ENCODE results near the gene CST7.
A peak's percentile ranks its signal among the peaks of the same experiment; 100 is the strongest.
"Not testable (repeated sequence)": the region's sequence is repeated elsewhere in the genome, so short reads cannot be mapped to it uniquely, and the experiment has no call there.

CST7 gene

DNA sequence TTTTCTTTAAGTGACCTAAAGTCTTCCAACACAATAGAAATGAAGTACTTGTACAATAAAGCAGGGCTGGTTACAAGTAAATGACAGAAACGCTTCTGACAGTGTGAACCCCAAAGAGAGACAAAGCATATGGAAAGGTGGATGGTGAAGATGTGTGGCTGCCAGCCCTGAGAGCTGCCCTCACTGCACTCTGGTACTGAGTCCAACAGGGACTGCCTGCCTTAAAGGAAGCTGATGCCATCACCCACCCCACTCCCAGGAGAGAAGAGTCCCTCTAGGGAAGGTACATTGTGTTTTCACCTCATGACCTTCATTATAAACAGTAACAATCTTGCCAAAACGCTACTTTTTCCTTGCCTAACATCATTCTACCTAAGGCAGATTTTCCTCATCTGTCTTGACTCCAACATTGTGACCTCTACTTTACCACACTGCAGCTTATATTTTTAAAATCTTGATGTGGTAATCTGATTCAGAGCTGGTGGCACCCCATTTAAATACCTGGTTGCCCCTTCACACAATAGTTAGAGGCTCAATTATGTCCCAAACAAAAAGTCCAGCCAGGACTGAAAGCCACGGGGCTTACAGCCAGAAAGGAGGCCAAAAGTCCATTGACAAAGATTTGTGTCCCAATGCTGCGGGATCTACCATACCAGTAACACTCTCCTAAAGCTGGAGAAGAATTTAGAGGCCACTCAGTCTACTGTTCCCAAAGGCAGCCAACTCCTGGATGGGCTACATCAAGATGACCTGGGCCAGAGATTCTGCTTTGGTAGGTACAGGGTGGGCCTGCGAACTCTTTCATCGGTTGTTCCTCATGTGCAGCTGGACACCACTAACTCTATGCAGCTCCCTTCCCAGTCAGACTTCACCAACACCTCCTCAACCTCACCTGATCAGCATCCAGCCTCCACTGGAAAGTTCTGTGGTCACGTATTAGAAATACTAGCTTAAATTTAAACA is 39.1 kb downstream of the CST7 start:
- DNase-seq, result no peak

DNA sequence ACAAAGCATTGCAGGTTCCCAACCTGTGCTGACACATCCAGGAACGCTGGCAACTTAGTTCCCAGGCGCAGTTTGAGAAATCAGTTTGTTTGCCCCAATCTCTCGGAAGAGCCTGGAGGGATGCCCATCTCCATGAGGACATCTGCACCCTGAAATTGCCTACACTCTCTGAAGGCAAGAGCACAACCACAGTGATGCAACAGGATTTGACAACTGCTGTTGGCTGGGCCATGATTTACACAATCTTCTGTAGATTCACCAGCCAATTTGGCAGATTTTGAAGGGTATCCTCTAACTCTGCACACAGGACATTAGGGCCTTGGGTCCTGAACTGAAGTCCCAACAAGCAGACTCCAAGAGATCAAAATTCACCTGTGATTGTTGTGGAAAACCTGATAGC is 40.1 kb downstream of the CST7 start:
- DNase-seq, result no peak

DNA sequence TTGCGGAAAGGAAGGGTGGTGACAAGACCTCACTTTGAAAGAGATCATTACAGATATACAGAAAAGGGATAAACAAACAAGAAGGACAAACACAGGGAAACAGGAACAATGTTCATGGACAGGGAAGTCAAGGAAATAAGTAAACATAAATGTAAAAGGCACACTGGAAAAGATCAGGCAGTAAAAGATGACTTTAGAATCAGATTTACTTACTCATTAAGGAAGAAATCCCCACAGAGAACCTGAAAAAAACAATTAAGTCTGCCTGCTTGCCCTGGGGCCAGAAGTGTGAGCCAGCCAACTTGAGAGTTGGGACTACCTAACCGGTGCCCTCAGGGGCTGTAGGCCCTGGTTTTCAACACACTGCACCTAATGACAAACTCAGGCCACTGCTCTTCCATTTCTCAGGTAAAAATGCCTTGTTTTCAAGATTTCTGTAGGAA is 41.8 kb downstream of the CST7 start:
- DNase-seq, result no peak

DNA sequence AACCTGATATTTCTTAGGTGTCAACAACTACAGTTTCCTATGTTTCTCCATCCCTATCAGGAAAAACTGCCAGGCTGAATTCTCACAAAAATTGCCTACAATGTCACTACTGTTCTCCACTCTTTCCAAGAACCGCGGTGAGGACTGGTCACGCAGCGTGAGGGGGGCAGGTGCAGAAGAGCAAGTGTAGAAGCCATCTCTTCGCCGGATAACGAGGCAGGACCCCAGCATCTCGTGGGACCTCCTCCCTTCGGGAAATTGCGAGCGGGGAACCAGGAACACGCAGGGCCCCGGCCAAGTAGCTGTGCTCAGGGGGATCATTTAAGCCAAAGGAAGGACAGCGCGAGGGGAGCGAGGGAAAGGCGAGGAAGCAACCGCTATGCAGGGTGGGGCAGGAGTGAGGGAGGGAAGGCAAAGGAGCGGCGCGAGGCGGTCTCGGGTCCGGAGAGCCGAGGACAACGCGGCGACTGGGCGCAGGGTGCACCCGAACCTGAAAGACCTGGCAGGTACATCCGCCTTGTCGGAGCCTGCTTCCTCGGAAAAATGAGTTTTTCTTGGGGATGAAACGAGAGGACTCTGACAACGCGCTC is 42.9 kb downstream of the CST7 start:
- peak in 1 of 2 experiments; percentile 24 for DNase-seq

DNA sequence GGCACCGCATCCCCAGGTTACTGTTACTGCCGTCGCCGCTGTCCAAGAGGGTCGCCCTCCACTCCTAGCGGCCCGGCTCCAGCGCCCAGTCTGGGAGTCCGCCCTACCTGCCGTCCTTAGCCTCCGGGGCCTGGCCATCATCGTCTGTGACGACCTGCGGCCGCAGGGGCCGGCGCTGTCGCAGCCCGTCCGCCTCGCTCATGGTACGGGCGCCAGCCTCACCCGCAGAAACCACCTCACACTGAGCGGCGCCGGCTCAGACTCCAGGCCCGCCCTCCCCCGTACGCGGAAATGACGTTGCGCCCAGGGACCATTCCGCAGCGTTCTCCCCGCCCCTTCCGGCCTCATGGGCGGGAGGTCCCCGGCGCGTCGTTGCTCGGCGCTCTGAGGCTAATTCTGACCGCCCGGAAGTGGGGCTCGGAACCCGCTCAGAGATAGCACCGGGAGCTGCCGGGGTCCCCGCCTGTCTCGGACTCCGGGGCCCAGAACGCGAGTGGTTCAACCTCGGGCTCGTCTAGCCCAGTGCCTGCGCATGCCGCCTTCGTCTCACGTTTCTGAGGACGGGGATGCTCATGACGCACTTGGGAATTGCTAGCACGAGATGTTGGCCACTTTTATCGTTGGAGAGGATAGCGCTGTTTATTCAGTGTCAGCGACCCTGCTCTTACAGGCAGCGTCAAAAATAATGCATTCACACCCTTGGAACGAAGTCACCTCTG is 43.6 kb downstream of the CST7 start, which contains the start of gene APMAP:
APMAP (minus strand) TSS at position 265 of the 719 bp plus-strand sequence; CDS start at position 202, 63 bp downstream.
- peak; percentile 94 for DNase-seq

DNA sequence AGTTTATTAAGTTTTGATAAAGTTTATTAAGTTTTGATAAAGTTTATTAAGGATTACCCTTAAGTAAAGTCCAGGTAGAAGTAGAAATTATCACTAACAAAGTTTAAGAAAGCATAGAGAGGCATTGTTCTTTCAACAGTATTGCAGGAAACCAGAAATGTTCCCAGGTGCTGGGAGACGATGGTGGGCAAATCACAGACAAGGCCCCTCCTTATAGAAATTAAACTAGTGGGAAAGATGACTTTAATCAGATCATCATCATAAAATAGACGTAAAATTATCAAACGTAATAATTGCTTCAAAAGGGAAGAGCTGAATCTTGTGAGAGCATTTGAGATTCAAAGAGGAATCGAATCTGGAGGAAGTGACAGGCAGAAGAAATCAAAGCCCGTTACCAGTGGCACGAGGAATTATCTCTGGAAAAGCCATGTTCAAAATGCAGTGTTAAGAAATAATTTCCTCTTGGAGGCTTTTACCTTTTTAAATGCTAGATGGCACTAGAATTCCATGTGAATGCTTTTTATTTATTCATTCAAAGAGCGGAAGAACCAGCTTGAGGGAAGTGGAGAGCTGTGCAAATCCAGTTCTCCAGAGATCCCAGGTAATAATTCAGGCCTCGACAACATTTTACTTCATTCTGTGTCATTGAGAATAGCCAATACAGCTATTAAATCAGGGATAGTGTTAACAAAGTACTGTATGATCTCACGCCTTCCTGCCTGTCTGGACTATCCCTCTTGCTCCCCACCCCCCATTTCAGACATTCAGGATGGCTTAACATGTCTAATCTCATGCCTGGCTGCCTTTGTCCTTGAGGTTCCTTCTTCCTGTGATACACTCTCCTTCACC is 44.5 kb downstream of the CST7 start:
- DNase-seq, result peak; percentile 2 to 41

DNA sequence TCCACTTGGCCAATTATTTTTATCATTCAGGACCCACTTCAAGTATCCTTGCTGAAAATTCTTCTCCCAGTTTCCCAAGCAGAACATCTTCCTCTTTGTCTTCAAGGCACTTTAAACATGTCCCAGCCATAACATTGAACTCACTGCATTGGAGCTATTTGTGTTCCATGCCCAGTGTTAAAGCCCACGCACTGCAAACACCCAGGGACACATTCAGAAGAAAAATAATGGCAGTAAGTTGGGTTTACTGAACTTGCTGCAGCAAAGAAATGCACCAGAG is 45.1 kb downstream of the CST7 start:
- DNase-seq, result no peak

DNA sequence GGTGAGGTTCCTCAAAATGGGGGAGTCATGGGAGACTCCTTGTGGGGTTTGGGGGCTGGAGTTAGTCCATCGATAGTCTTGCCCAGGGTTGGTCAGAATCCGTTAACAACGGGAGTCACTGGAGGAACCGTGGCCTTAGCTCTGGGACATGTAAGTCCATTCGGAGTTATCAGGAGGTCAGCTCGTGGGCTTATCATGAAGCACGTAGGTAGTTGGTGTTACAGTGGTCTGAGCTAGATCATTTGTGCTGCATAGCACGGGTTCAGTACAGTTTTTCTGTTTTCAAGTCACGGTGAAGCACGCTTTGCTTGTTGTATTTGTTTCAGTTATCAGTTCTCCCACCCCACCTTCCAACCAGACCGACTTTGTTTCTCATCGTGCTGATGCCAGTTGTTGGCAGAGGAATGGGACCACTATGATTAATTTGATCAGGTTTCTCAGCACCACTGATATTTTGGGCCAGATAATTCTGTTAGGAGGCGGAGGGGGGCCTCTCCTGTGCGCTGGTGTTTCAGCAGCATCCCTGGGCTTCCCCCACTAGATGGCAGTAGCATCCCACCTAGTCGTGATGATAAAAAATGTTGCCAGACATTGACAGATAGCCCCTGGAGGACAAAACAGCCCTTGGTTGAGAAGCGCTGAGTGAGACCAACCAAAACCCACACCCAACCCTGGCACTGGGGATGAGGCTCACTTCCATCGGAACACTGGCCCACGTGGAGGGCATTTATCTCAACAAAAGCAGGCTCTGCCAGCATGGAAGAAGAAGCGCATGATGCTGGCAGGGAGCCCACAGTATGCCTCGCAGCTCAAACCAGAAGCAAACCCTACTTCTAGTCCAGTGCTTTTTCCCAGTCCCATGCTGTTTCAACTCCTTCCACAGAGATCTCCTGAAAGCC is 45.6 kb downstream of the CST7 start:
- peak; percentile 46 to 74 for DNase-seq

DNA sequence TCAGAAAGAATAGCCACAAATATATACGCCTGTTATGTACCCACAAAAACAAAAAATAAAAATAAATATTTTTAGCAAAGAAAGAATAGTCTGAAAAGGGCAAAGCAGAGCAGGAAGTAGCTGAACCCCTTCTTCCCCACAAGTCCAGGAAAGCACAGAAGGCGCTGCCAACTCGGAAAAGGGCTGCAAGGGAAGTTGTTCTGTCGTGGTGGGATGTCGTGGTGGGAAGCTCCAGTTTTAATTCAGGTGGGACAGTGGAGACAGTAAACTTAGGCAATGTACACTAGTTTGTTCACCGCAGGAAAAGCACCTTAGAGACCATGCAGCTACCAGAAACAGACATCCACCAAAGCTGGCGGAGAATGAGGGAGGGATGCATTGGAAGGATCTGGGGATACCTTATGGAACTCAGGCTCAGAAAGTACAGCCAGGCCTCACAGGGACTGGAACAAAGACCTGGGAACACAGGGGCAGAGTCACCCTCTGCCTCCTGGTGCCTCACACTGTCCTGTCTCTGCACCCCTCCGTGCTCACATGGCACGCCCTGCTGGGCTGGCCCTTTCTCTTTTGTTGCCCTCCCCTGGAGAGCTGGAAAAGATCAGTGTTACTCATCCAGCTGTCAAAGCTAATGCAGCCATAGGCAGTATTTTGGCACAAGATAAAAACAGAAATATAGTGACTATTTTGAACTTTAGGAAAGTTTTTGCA is 46.8 kb downstream of the CST7 start:
- DNase-seq, result peak in 1 of 2 experiments; percentile 17

DNA sequence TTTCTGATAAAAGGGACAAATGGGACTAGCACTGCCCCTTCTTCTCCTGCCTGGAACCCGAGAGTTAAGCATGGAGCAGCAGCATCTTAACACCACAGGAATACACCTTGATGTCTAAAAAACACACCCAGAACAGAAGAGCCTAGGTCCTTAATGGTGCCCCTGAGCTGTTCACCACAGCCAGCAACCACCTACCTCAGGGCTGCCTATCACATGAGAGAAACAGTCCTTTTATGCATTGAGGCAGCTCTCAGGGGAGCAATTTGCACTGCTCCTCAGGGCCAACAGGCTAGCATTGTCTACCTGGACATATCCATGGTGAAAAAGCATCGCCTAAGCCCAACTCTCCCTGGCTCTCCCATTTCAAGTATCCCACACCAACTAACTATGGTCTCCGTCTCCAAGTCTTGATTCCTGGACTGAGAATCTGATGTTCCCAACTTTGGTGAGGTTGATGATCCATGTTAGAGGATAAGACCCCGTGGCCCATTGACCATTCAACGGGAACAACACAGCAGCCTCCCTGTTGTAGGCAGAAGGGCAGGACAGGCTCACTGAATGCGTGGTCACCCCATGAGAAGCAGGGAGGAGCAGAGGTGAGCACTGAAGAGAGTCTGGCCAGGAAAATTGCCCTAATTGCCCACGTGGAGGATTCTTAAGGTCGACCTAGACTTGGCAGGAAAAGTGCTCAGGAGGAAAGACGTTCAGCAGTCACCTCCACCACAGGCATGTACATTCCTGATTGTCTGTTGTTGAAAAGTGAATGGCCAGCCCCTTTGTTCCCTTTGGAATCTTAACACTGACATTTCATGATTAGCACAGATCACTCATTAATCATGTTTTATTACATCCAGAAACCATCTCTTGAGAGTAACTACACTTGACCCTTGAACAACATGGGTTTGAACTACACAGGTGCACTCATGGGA is 47.6 kb downstream of the CST7 start:
- no peak for DNase-seq

DNA sequence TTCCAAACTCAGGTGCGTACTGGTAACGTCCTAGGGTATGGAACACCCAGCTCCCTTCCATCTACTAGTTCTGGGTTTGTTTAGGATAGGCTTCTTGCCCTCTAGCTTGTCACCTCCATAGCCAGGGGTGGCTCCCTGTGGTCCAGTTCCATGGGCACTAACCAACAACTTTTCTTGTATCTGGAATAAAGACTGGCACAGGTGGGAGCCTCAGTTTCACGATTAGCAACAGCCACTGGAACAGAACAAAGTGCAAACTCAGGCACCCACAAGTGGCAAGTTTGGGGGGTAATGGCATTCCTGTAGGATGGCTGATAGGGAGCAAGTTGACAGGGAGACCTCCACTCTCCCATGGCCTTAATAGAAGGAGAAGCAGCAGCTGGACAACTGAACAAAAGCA is 49.1 kb downstream of the CST7 start:
- DNase-seq, result no peak

DNA sequence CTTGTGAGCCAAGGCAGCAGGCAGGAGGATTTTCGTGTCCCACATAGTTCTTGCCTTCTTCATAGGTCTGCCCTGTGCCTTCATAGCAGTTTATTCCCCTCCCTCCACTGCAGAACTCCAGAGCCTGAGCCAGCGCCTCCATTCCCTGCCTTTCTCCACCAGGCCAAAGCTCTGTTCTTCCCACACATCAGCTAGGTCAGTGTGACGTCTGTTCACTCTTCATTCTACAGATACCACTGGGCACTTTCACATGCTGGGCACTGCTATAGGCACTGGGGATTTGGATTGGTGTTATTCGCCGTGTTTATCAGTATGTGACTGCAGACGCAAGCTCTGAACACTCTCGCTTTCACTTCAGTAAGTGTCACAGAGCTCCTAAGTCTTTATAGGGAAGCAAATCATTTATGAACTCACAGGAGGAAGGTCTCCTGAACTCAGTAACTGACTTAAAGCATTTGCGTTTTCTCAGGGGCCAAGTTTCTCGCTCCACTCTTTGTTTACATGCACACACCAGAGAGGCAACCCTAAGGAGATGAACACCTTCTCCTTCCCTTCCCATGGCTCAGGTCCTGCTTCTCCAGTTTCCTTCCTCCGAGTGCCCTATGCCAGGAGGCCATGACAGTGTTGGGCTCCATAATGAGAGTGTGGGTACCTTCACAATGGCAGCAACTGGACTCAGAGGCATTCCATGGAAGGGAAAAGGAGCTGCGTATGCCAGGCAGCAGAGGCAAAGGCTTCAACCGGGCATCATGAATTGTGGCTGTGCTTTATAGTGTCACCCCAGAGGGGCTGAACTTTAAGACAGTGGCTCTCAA is 49.8 kb downstream of the CST7 start:
- no peak for DNase-seq

DNA sequence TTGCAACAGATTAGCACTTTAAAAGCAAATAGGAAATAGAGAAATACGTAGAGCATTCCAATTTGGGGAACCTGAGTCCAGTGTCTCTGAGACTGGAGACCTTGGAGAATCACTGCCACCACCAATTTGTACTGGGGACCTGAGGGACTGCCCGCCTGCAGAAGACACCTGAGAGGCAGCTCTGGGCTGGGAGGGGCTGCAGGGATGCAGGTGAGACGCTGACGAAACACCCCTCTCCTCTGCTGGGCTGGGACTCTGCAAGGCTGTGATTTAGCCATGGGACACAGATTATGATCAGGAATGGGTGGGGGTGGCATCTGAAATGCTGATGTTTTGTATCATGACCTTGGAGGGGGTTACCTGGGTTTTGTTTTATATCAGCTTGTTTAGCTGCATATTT is 50.5 kb downstream of the CST7 start:
- no peak for DNase-seq

DNA sequence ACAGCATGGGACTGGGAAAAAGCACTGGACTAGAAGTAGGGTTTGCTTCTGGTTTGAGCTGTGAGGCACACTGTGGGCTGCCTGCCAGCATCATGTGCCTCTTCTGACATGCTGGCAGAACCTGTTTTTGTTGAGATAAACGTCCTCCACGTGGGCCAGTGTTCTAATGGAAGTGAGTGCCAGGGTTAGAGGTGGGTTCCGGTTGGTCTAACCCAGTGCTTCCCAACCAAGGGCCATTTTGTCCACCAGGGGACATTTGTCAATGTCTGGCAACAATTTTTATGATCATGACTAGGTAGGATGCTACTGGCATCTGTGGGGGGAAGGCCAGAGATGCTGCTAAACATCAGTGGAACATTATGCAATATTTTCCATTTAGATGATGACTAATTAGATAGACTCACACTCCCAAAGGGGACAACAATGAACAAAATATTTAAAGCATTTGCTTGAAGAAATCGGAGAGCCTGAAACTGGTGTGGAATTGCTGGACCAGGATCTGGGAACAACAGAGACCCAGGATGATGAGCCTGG is 51.3 kb downstream of the CST7 start:
- no peak for DNase-seq

DNA sequence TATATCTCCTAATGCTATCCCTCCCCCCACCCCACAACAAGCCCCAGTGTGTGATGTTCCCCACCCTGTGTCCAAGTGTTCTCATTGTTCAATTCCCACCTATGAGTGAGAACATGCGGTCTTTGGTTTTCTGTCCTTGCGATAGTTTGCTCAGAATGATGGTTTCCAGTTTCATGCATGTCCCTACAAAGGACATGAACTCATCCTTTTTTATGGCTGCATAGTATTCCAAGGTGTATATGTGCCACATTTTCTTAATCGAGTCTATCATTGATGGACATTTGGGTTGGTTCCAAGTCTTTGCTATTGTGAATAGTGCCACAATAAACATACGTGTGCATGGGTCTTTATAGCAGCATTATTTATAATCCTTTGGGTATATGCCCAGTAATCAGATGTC is 52.3 kb downstream of the CST7 start:
- not testable (repeated sequence) for DNase-seq

DNA sequence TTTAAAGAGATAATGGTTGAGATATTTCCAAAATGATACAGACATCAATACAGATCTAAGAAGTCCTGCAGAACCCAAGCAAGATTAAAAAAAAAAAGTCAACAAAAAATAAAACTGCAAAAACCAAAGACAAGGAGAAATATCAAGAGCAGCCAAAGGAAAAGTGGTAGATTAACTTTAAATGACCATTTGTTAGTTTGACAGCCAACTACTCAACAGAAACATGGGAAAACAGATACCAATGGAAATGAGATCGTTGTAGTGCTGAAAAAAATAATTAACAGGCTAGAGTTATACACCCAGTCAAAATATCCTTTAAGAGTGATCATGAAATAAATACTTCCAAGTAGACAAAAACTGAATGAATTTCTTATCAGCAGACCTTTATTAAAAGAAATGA is 53.9 kb downstream of the CST7 start:
- DNase-seq, result no peak

DNA sequence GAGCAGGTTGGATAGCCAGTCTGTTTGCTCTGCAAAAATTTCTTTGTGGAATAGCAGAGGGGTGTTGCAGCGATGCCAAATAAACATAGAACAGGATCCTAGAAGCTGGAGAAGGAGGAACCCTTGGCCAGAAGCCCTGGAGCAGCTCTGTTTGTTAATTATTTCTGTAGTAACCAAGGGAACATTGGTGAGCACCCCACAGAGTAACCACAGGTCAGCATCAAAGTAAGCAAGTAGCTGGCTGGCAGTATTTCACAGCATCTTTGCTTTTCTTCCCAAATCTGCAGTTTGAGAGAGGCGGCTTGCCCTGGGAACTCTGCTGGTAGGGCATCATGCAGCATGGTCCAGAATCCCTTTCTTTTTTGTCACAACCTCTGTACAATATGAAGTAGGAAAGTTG is 56.2 kb downstream of the CST7 start:
- DNase-seq, result peak; percentile 44 to 70

DNA sequence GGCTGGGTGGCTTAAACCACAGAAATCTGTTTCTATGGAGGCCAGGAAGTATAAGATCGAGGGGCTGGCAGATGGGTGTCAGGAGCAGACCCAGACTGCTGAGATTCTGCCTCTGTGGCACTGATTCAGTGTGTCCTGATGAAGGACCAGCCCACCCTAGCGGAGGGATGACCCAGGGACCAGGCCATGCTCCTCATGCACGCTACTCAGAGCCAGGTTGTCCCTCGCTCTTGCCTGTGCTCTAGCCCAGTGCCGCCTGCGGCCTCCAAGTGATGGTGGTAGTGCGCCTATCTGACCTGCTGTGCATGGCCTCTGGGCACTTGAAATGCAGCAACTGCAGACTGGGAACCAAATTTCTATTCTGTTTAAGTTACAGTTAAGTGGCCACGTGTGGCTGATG is 56.6 kb downstream of the CST7 start:
- no peak for DNase-seq
